Smooth muscle cell (in vitro differentiated cells): Measurements from ENCODE around the gene NAP1L1. TPM values are rescaled to one million over a fixed set of nuclear protein-coding genes. Genes with fewer than 3 reads are reported as not detected.
A peak's percentile ranks its signal among the peaks of the same experiment; 100 is the strongest.

ENCODE experiments used
- DNase-seq: peaks from one replicate; lab custom pipeline; 2025; ENCODE audit not compliant: unreplicated experiment; lab: John Stamatoyannopoulos, UW
- H2AFZ ChIP-seq: fragments of 200-600 bp; sonication (generic); 2 replicates; pipeline ENCODE4 v1.6.0; 2016; ENCODE audit warnings: antibody characterized with exemption, low read depth, mild to moderate bottlenecking
- H3F3A ChIP-seq: fragments of 200-600 bp; sonication (generic); 2 replicates; pipeline ENCODE4 v1.6.0; 2017; ENCODE audit warnings: antibody characterized with exemption, low read depth
- H3K27ac ChIP-seq: fragments of 200-600 bp; sonication (generic); 2 replicates; pipeline ENCODE4 v1.5.1; 2016; ENCODE audit warnings: low read depth, mild to moderate bottlenecking
- H3K27me3 ChIP-seq: fragments of 200-600 bp; sonication (generic); 2 replicates; pipeline ENCODE4 v1.6.1; 2016; ENCODE audit warnings: low read depth, mild to moderate bottlenecking
- H3K36me3 ChIP-seq: fragments of 200-600 bp; sonication (generic); 2 replicates; pipeline ENCODE4 v1.5.1; 2016; ENCODE audit warnings: low read depth
- H3K4me1 ChIP-seq: fragments of 200-600 bp; sonication (generic); 2 replicates; pipeline ENCODE4 v1.5.1; 2016; ENCODE audit warnings: low read depth
- H3K4me2 ChIP-seq: fragments of 200-600 bp; sonication (generic); 2 replicates; pipeline ENCODE4 v1.6.0; 2016; ENCODE audit warnings: mild to moderate bottlenecking
- H3K4me3 ChIP-seq: fragments of 200-600 bp; sonication (generic); 2 replicates; pipeline ENCODE4 v1.5.1; 2016; ENCODE audit warnings: mild to moderate bottlenecking
- H3K79me2 ChIP-seq: fragments of 200-600 bp; sonication (generic); 2 replicates; pipeline ENCODE4 v1.6.0; 2016; ENCODE audit warnings: low read depth, mild to moderate bottlenecking
- H3K9ac ChIP-seq: fragments of 200-600 bp; sonication (generic); 2 replicates; pipeline ENCODE4 v1.6.0; 2016; ENCODE audit warnings: low read depth
- H3K9me3 ChIP-seq: fragments of 200-600 bp; sonication (generic); replicated peaks from 2 replicates; pipeline ENCODE4 v1.5.1; 2016; ENCODE audit warnings: low read depth
- H4K20me1 ChIP-seq: fragments of 200-600 bp; sonication (generic); 2 replicates; pipeline ENCODE4 v1.6.0; 2016; ENCODE audit warnings: low read depth
- WGBS: methylation state at CpG from one replicate; pipeline ENCODE4 v1.1.7; 2016; ENCODE audit warnings: low lambda C conversion rate; 5-methylcytosine and 5-hydroxymethylcytosine counted together
- polyA plus RNA-seq: library from polyadenylated mRNA; unstranded; fragments of >200 nt; fragmentation: Nextera tagmentation; extraction: Ambion mirVana; gene quantifications from 2 replicates; pipeline ENCODE4 v1.2.1, GENCODE V29; 2016
- total RNA-seq: library from RNA; depleted of rRNA; stranded (reverse); fragments of >200 nt; gene quantifications from 2 replicates; pipeline ENCODE4 v1.2.3, GENCODE V29; 2014
- TF ChIP-seq, protein P1 (sequence below): fragments of 200-600 bp; sonication (generic); IDR thresholded peaks from 2 replicates; pipeline ENCODE4 v1.5.1; 2017; ENCODE audit warnings: borderline replicate concordance, mild to moderate bottlenecking, antibody characterized with exemption; ENCODE audit not compliant: insufficient read depth, poor library complexity, severe bottlenecking

Gene NAP1L1
- total and polyA plus RNA-seq, 2 experiments from 2014 or later = 110 to 221 TPM

DNA sequence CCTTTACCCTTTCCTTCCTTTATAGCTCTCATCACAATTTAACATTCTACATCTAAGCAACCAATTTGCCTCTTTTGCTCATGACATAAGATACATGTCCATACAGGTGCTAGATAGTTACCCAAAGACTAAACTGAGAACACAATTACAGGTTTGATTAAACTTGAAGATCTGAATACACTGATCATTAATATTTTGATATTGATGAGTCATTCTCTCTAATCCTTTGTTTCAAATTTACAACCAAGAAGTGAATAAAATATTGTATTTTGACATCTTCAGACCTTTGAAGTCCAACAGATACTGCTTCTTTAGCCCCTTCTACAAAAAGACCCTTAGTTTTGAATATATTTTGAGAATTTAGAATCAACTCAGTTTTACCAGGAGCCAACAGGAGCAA is 2.6 kb downstream of the NAP1L1 start:
- TF ChIP-seq, protein P1, sequence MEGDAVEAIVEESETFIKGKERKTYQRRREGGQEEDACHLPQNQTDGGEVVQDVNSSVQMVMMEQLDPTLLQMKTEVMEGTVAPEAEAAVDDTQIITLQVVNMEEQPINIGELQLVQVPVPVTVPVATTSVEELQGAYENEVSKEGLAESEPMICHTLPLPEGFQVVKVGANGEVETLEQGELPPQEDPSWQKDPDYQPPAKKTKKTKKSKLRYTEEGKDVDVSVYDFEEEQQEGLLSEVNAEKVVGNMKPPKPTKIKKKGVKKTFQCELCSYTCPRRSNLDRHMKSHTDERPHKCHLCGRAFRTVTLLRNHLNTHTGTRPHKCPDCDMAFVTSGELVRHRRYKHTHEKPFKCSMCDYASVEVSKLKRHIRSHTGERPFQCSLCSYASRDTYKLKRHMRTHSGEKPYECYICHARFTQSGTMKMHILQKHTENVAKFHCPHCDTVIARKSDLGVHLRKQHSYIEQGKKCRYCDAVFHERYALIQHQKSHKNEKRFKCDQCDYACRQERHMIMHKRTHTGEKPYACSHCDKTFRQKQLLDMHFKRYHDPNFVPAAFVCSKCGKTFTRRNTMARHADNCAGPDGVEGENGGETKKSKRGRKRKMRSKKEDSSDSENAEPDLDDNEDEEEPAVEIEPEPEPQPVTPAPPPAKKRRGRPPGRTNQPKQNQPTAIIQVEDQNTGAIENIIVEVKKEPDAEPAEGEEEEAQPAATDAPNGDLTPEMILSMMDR = no peak
- no peaks in the 10 kb centered on the region for H3K36me3 ChIP-seq
- DNase-seq = no peak
- H3K9ac ChIP-seq = no peak overlapping the region
- H3K27ac ChIP-seq = peak overlapping the region; percentile 99
- H3K9me3 ChIP-seq = no peaks in the 10 kb centered on the region
- peak overlapping the region; percentile 88 for H3K4me3 ChIP-seq
- no peaks in the 10 kb centered on the region for H3K27me3 ChIP-seq
- peak overlapping the region; percentile 99 for H3K4me2 ChIP-seq
- H3K4me1 ChIP-seq = peaks cover 27% of the 10 kb centered on the region
- peaks cover 69% of the 10 kb centered on the region for H4K20me1 ChIP-seq
- peaks cover 75% of the 10 kb centered on the region for H3K79me2 ChIP-seq
- no peak overlapping the region for H2AFZ ChIP-seq
- peaks cover 13% of the 10 kb centered on the region for H3F3A ChIP-seq

- no peak overlapping the region for H2AFZ ChIP-seq
- H3K9ac ChIP-seq = no peak overlapping the region
- H4K20me1 ChIP-seq = peaks cover 78% of the 10 kb centered on the region
- peaks cover 27% of the 10 kb centered on the region for H3K4me1 ChIP-seq
- H3K79me2 ChIP-seq = peaks cover 85% of the 10 kb centered on the region
- H3K27ac ChIP-seq = peak overlapping the region; percentile 99
- no peak overlapping the region for H3K4me3 ChIP-seq
- 81% methylated on average over 6 of the region's 6 CpGs for WGBS
- peaks cover 6% of the 10 kb centered on the region for H3F3A ChIP-seq
- no peaks in the 10 kb centered on the region for H3K36me3 ChIP-seq
- H3K4me2 ChIP-seq = peak overlapping the region; percentile 99
- no peaks in the 10 kb centered on the region for H3K27me3 ChIP-seq
- H3K9me3 ChIP-seq = no peaks in the 10 kb centered on the region
- TF ChIP-seq, protein P1 = no peak
- no peak for DNase-seq
Measured at GRCh38 chr12:76080729-76081415, 3.6 kb downstream of the NAP1L1 start.

GRCh38 chr12:76080017-76080728 is 4.3 kb downstream of the NAP1L1 start:
- no peak overlapping the region for H3K4me3 ChIP-seq
- H3K79me2 ChIP-seq = peaks cover 92% of the 10 kb centered on the region
- 48% methylated on average over 2 of the region's 2 CpGs for WGBS
- H3K36me3 ChIP-seq = no peaks in the 10 kb centered on the region
- H3K4me2 ChIP-seq = peak overlapping the region; percentile 99
- no peak for DNase-seq
- H3K9me3 ChIP-seq = no peaks in the 10 kb centered on the region
- H3K27ac ChIP-seq = peak overlapping the region; percentile 99
- peaks cover 85% of the 10 kb centered on the region for H4K20me1 ChIP-seq
- H3K4me1 ChIP-seq = peaks cover 29% of the 10 kb centered on the region
- H2AFZ ChIP-seq = no peak overlapping the region
- TF ChIP-seq, protein P1 = no peak
- peaks cover 4% of the 10 kb centered on the region for H3F3A ChIP-seq
- no peak overlapping the region for H3K9ac ChIP-seq
- no peaks in the 10 kb centered on the region for H3K27me3 ChIP-seq
